CD4-positive, alpha-beta T cell treated with Interleukin-17A for 4 hours (primary cell): ENCODE data around the gene SON.
A peak's percentile ranks its signal among the peaks of the same experiment; 100 is the strongest.

Source experiments
- DNase-seq: peaks from one replicate; pipeline ENCODE4 v3.0.0-alpha.2; 2020; ENCODE audit warnings: mixed read lengths

Gene SON

GRCh38 chr21:33543505-33544129, 779 bp downstream of the SON start:
- DNase-seq, result peak; percentile 68

DNA sequence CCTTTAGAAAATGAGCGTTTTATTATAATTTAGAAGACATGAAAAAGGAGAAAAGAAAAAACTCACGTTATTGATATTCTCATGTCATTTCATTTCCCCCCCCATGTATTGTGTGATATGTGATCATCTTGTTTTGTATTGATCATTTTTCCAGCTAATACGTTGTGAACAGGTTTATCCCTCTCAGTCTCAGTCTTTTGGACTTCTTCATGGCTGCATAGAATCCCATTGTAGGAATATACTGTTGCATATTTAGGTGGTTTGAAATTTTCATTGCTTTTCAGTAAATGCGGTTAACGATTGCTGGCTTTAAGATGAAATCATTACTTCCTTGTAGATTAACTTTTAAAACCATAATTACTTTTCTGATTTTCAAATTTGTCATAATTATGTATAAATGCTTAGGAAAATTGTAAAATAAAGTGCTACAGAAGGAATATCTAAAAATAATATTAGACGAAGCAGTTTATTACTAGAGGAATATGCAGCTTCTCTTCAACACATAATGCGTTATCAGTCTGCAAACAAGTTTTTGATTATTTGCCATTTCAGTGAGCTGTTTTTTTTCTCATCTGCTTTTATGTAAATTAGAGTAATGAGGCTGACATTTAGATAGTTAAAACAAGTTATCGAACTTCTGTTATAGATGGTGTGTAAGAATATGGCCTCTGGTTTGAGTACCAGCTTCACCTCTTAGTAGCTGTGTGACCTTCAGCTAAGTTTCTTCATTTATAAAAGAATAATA, 1.8 kb downstream of the SON start:
- no peak for DNase-seq

DNA sequence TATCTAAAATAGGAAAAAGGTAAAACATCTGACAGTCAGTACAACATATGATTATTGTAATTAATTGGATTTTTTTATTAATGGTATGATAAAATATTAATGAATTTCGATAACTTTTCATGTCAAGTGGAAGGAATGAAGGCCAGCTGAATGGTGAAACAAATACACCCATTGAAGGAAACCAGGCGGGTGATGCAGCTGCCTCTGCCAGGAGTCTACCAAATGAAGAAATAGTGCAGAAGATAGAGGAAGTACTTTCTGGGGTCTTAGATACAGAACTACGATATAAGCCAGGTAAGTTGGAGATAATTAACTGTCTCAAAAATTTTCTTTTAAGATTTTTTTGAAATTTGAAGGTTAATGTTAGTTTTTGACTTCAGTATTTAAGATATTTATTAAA, 3.2 kb downstream of the SON start:
- DNase-seq, result no peak

GRCh38 chr21:33549848-33550771, 7.3 kb downstream of the SON start:
- no peak for DNase-seq

DNA sequence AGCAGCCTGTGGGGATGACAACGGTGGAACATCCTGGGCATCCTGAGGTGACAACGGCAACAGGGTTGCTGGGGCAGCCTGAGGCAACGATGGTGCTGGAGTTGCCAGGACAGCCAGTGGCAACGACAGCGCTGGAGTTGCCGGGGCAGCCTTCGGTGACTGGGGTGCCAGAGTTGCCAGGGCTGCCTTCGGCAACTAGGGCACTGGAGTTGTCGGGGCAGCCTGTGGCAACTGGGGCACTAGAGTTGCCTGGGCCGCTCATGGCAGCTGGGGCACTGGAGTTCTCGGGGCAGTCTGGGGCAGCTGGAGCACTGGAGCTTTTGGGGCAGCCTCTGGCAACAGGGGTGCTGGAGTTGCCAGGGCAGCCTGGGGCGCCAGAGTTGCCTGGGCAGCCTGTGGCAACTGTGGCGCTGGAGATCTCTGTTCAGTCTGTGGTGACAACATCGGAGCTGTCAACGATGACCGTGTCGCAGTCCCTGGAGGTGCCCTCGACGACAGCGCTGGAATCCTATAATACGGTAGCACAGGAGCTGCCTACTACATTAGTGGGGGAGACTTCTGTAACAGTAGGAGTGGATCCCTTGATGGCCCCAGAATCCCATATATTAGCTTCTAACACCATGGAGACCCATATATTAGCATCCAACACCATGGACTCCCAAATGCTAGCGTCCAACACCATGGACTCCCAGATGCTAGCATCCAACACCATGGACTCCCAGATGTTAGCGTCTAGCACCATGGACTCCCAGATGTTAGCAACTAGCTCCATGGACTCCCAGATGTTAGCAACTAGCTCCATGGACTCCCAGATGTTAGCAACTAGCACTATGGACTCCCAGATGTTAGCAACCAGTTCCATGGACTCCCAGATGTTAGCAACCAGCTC, 8.2 kb downstream of the SON start:
- DNase-seq, result no peak

DNA sequence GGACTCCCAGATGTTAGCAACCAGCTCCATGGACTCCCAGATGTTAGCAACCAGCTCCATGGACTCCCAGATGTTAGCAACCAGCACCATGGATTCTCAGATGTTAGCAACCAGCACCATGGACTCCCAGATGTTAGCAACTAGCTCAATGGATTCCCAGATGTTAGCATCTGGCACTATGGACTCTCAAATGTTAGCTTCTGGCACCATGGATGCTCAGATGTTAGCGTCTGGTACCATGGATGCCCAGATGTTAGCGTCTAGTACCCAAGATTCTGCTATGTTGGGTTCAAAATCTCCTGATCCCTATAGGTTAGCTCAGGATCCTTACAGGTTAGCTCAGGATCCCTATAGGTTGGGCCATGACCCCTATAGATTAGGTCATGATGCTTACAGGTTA, 8.8 kb downstream of the SON start:
- no peak for DNase-seq

DNA sequence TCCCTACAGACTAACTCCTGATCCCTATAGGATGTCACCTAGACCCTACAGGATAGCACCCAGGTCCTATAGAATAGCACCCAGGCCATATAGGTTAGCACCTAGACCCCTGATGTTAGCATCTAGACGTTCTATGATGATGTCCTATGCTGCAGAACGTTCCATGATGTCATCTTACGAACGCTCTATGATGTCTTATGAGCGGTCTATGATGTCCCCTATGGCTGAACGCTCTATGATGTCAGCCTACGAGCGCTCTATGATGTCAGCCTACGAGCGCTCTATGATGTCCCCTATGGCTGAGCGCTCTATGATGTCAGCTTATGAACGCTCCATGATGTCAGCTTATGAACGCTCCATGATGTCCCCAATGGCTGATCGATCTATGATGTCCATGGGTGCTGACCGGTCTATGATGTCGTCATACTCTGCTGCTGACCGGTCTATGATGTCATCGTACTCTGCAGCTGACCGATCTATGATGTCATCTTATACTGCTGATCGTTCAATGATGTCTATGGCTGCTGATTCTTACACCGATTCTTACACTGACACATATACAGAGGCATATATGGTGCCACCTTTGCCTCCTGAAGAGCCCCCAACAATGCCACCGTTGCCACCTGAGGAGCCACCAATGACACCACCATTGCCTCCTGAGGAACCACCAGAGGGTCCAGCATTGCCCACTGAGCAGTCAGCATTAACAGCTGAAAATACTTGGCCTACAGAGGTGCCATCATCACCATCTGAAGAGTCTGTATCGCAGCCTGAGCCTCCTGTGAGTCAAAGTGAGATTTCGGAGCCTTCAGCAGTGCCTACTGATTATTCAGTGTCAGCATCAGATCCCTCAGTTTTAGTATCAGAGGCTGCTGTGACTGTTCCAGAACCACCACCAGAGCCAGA, 9.5 kb downstream of the SON start:
- no peak for DNase-seq

DNA sequence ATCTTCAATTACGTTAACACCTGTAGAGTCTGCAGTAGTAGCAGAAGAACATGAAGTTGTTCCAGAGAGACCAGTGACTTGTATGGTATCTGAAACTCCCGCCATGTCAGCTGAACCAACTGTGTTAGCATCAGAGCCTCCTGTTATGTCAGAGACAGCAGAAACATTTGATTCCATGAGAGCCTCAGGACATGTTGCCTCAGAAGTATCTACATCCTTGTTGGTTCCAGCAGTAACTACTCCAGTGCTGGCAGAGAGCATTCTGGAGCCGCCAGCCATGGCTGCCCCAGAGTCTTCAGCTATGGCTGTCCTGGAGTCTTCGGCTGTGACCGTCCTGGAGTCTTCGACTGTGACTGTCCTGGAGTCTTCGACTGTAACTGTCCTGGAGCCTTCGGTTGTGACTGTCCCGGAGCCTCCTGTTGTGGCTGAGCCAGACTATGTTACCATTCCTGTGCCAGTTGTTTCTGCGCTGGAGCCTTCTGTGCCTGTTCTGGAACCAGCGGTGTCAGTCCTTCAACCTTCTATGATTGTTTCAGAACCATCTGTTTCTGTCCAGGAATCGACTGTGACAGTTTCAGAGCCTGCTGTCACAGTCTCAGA, 10.3 kb downstream of the SON start:
- DNase-seq, result no peak

DNA sequence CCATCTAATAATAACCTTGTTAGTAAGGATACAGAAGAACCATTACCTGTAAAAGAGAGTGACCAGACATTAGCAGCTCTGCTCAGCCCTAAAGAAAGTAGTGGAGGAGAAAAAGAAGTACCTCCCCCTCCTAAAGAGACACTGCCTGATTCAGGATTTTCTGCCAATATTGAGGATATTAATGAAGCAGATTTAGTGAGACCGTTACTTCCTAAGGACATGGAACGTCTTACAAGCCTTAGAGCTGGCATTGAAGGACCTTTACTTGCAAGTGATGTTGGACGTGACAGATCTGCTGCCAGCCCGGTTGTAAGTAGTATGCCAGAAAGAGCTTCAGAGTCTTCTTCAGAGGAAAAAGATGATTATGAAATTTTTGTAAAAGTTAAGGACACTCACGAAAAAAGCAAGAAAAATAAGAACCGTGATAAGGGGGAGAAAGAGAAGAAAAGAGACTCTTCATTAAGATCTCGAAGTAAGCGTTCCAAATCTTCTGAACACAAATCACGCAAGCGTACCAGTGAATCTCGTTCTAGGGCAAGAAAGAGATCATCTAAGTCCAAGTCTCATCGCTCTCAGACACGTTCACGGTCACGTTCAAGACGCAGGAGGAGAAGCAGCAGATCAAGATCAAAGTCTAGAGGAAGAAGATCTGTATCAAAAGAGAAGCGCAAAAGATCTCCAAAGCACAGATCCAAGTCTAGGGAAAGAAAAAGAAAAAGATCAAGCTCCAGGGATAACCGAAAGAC, 11.6 kb downstream of the SON start:
- DNase-seq, result no peak

GRCh38 chr21:33554982-33555344, 12.1 kb downstream of the SON start:
- no peak for DNase-seq

- DNase-seq, result no peak
Observed at GRCh38 chr21:33557447-33557846, 14.6 kb downstream of the SON start.

DNA sequence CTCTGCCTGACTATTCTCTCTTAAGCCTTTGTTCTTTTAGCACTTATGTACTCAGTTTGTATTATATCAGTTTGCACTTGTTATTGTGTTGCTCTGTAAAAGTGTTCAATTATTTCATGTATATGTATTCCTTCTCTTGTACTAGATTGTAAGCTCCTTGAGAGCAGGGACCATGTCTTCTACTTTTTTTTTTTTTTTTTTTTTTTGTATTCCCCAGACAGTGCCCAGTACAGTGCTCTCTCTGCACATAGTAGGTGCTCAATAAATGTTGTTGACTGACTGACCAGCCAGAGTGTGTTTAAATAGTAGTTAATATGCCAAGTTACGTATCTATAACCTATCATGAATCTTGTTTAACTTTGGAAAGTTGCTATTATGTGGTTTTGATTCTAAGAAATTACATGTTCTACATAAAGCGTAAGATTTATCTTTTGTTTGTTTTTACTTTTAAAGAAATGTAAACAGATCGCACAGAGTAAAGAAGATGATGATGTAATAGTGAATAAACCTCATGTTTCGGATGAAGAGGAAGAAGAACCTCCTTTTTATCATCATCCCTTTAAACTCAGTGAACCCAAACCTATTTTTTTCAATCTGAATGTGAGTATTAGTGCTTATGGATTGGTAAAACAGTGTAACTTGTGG, 16.1 kb downstream of the SON start:
- no peak for DNase-seq

DNA sequence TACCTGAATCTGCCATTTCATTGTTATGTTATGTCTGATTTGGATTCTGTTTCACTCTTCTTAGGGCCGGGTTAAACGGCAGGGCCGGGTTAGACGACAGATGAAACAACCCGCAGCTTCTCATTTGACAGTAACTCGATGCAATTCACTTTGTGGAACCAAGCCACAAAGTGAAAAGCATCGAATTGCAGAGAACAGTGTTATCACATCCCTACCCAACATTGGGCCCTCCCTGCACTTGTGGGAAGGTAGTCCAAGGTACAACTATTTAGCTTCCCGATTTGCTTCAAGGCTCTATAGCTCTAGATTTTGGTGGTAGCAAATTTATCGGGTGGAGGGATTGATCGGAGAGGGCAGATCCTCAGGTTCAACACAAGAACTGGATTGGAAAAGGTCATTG, 17.0 kb downstream of the SON start:
- DNase-seq, result no peak

DNA sequence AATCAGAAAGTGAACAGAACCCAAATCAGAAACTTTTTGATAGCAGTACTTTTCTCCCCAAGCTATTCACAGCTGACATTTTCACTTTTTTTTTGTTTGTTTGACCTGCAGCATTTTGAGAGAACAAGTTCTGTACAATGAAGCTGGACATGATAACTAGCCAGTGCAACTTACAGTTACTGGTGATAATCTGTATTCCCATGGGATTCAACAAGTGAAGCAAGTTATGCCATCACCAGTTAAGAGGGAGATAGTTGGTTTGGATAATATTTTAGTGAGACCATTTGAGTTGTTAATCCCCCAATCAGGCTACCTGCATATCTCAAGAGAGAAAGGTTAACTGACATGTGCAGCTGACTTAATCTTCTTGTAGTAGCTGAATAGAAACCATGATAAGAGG, 18.1 kb downstream of the SON start:
- DNase-seq, result no peak

- DNase-seq, result no peak
Observed at GRCh38 chr21:33561373-33561772, 18.5 kb downstream of the SON start.

DNA sequence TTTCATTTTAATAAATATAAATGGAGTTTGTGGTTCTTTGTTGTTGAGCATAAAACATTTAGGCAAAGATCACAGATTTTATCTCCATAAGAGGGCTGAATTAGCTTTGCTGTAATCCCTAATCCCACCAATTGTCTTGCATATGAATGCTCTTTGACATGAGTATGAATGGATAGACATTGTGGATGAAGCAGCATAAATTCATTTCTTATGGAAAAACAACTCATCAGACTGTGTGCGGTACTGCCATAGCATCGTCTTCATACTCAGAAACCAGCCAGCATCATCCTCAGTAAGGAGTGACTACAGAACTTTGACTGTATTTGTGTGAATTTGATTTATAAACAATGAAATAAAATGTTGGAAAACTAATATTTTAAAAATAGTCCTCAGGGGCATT, 19.6 kb downstream of the SON start:
- DNase-seq, result no peak

DNA sequence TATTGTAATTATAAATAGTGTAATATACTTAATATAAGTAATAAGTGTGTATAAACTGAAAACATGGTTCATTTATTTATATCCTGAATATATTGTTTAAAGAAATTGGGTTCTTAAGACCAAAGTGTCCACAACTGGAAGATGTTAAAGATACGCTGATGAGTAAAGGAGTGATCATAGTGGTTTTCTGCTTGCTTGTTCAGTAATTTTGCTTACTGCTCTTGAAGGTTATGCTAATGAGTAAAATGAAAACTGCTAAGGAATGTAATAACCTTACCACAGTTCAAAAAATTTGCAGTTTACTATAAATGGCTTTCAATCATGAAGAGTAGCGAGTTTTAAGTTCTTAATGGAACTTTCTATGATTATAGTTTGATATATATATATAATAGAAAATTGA, 23.7 kb downstream of the SON start:
- no peak for DNase-seq

DNA sequence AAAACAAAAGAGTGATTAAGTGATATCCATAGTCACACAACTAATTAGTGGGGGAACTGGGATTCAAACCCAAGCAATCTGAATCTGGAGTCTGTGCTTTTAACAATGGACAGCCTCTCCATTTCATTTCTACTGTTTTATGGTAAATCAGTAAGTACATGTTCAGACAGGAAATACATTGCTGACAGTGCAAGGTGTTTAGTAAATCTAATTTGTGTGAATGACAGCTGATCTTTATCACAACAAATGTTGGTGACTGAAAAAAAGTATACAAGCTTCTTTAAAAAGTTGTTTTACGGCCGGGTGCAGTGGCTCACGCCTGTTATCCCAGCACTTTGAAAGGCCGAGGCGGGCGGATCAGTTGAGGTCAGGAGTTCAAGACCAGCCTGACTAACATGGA, 25.1 kb downstream of the SON start:
- no peak for DNase-seq

GRCh38 chr21:33568448-33568847, 25.6 kb downstream of the SON start:
- DNase-seq, result no peak

DNA sequence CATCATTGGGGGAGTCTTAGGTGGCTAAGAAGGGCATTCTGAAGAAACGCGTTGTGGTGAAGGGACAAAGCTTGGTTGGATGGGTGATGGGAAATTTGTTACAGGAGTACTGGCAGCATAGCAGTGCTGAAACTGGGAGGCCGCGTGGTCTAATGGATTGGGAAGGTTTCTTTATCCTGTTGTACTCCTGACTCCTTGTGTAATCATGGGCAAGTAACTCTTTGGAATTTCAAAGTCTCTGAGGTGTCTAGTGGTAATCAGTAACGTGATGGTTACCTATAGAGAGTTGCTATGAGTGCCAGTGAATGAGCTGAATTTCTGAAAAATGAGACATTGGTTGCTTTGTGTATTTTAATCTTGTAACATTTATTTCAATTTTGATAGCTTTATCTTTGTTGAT, 27.2 kb downstream of the SON start:
- no peak for DNase-seq
